GM23338 (cell line): Measurements from ENCODE around the gene REST. TPM values are rescaled to one million over a fixed set of nuclear protein-coding genes. Genes with fewer than 3 reads are reported as not detected.

Experiments used
- ATAC-seq: fragments of 200-7000 bp; cut with Tn5 transposase; 3 replicates; pipeline ENCODE4 v1.9.1; 2020
- DNase-seq: peaks from one replicate; pipeline ENCODE4 v3.0.0-alpha.2; 2015; ENCODE audit warnings: low spot score
- H2AFZ ChIP-seq: fragments of 200-600 bp; sonication (generic); 2 replicates; pipeline ENCODE4 v1.8.0; 2016; ENCODE audit warnings: antibody characterized with exemption, mild to moderate bottlenecking, moderate library complexity
- H3F3A ChIP-seq: fragments of 200-600 bp; sonication (generic); replicated peaks from 2 replicates; pipeline ENCODE4 v1.8.0; 2017; ENCODE audit warnings: antibody characterized with exemption, mixed run types, low read depth
- H3K27ac ChIP-seq: fragments of 200-600 bp; sonication (generic); 2 replicates; pipeline ENCODE4 v1.6.1; 2016; ENCODE audit warnings: low read depth
- H3K27me3 ChIP-seq: fragments of 200-600 bp; sonication (generic); 2 replicates; pipeline ENCODE4 v1.8.0; 2016; ENCODE audit warnings: mild to moderate bottlenecking, mixed run types, moderate library complexity; ENCODE audit not compliant: insufficient read depth
- H3K36me3 ChIP-seq: fragments of 200-600 bp; sonication (generic); 2 replicates; pipeline ENCODE4 v1.8.0; 2016; ENCODE audit warnings: mild to moderate bottlenecking; ENCODE audit not compliant: insufficient read depth
- H3K4me1 ChIP-seq: fragments of 200-600 bp; sonication (generic); 2 replicates; pipeline ENCODE4 v1.8.0; 2016; ENCODE audit warnings: mild to moderate bottlenecking, moderate library complexity; ENCODE audit not compliant: insufficient read depth
- H3K4me2 ChIP-seq: fragments of 200-600 bp; sonication (generic); 2 replicates; pipeline ENCODE4 v1.7.1; 2017; ENCODE audit warnings: mixed run types
- H3K4me3 ChIP-seq: fragments of 200-600 bp; sonication (generic); 2 replicates; pipeline ENCODE4 v1.6.1; 2016; ENCODE audit warnings: mixed run types
- H3K79me2 ChIP-seq: fragments of 200-600 bp; sonication (generic); replicated peaks from 2 replicates; pipeline ENCODE4 v1.8.0; 2017; ENCODE audit warnings: mild to moderate bottlenecking; ENCODE audit not compliant: insufficient read depth
- H3K9me2 ChIP-seq: fragments of 200-600 bp; sonication (generic); 2 replicates; pipeline ENCODE4 v1.8.0; 2017; ENCODE audit not compliant: insufficient read depth
- H4K20me1 ChIP-seq: fragments of 200-600 bp; sonication (generic); replicated peaks from 2 replicates; pipeline ENCODE4 v1.8.0; 2017; ENCODE audit warnings: mild to moderate bottlenecking; ENCODE audit not compliant: insufficient read depth
- H3K27ac Mint-ChIP-seq: 2 replicates; pipeline ENCODE4 v1.8.0; 2020; ENCODE audit warnings: inconsistent platforms, mild to moderate bottlenecking, moderate library complexity, mixed read lengths
- H3K27me3 Mint-ChIP-seq: 3 replicates; pipeline ENCODE4 v1.8.0; 2022; ENCODE audit warnings: low read depth, mild to moderate bottlenecking, moderate library complexity, mixed read lengths, inconsistent platforms; ENCODE audit not compliant: insufficient read depth, poor library complexity
- H3K36me3 Mint-ChIP-seq: 3 replicates; pipeline ENCODE4 v1.8.0; 2021; ENCODE audit warnings: low read depth, mild to moderate bottlenecking, inconsistent platforms, moderate library complexity, mixed read lengths
- H3K4me1 Mint-ChIP-seq: 3 replicates; pipeline ENCODE4 v1.8.0; 2020; ENCODE audit warnings: mild to moderate bottlenecking, inconsistent platforms, mixed read lengths
- H3K4me3 Mint-ChIP-seq: 3 replicates; pipeline ENCODE4 v1.8.0; 2021; ENCODE audit warnings: moderate library complexity, mild to moderate bottlenecking, inconsistent platforms, mixed read lengths
- H3K9me3 Mint-ChIP-seq: 3 replicates; pipeline ENCODE4 v1.8.0; 2020; ENCODE audit warnings: moderate library complexity, mild to moderate bottlenecking, inconsistent platforms, mixed read lengths
- CREB1 ChIP-seq: fragments of 250-450 bp; sonication (Bioruptor Pico); IDR thresholded peaks from 2 replicates; pipeline ENCODE4 v1.5.0; 2020; ENCODE audit warnings: low read depth, mild to moderate bottlenecking, moderate library complexity
- CTCF ChIP-seq, 2 experiments: fragments of 200-600 bp in 1 of 2; sonication (generic) in 1 of 2; conservative IDR thresholded peaks; 2 replicates each; pipeline versions ENCODE4 v1.5.1 to v1.6.1; 2016 to 2017; ENCODE audit warnings: antibody characterized with exemption in 2 of 2, low read depth in 2 of 2, mild to moderate bottlenecking in 2 of 2, moderate library complexity in 1 of 2
- ETS1 ChIP-seq: IDR thresholded peaks from 2 replicates; pipeline ENCODE4 v1.6.1; 2016; ENCODE audit warnings: antibody characterized with exemption
- EZH2 ChIP-seq: fragments of 200-600 bp; sonication (generic); IDR thresholded peaks from one replicate; pipeline ENCODE4 v1.8.0; 2017; ENCODE audit warnings: antibody characterized with exemption, mild to moderate bottlenecking, low read depth; ENCODE audit not compliant: unreplicated experiment
- EZH2phosphoT487 ChIP-seq: fragments of 200-600 bp; sonication (generic); IDR thresholded peaks from one replicate; pipeline ENCODE4 v1.8.1; 2018; ENCODE audit warnings: antibody characterized with exemption; ENCODE audit not compliant: unreplicated experiment
- JUNB ChIP-seq: IDR thresholded peaks from one replicate; pipeline ENCODE4 v1.6.1; 2016; ENCODE audit warnings: antibody characterized with exemption; ENCODE audit not compliant: unreplicated experiment
- NANOG ChIP-seq: IDR thresholded peaks from 2 replicates; pipeline ENCODE4 v1.6.1; 2016; ENCODE audit warnings: antibody characterized with exemption, borderline replicate concordance
- POLR2AphosphoS5 ChIP-seq: IDR thresholded peaks from 2 replicates; pipeline ENCODE4 v1.6.1; 2016; ENCODE audit warnings: antibody characterized with exemption, low read depth
- REST ChIP-seq: IDR thresholded peaks from one replicate; pipeline ENCODE4 v1.6.1; 2018; ENCODE audit warnings: antibody characterized with exemption; ENCODE audit not compliant: unreplicated experiment
- STAT1 ChIP-seq: IDR thresholded peaks from one replicate; pipeline ENCODE4 v1.6.1; 2016; ENCODE audit warnings: antibody characterized with exemption; ENCODE audit not compliant: unreplicated experiment
- ZNF114 ChIP-seq: fragments of 250-450 bp; sonication (Bioruptor Pico); IDR thresholded peaks from 2 replicates; pipeline ENCODE4 v1.5.0; 2020; ENCODE audit warnings: mild to moderate bottlenecking, moderate library complexity
- ZNF331 ChIP-seq: fragments of 250-450 bp; sonication (Bioruptor Pico); IDR thresholded peaks from 2 replicates; pipeline ENCODE4 v1.5.0; 2020; ENCODE audit warnings: low read depth, mild to moderate bottlenecking, moderate library complexity
- ZNF462 ChIP-seq: fragments of 250-450 bp; sonication (Bioruptor Pico); IDR thresholded peaks from 2 replicates; pipeline ENCODE4 v1.5.0; 2020; ENCODE audit warnings: mild to moderate bottlenecking, moderate library complexity
- polyA plus RNA-seq: library from polyadenylated mRNA; unstranded; fragments of >200 nt; fragmentation: Nextera tagmentation; extraction: Ambion mirVana; gene quantifications from 2 replicates; pipeline ENCODE4 v1.2.1, GENCODE V29; 2016
- total RNA-seq: library from RNA; depleted of rRNA; stranded (reverse); fragments of >200 nt; shearing (Covaris generic); gene quantifications from 2 replicates; pipeline ENCODE4 v1.2.3, GENCODE V29; 2014

The REST gene
- total and polyA plus RNA-seq, 2 experiments from 2014 or later, result 44.7 to 61.5 TPM

- Histone ChIP-seq H2AFZ (no peak overlapping the region), H3K9me2 (no peaks in the 10 kb centered on the region), H4K20me1 (peaks cover 6% of the 10 kb centered on the region; the same call in 1 of the 2 replicates), H3F3A (no peaks in the 10 kb centered on the region), H3K27ac (no peak overlapping the region), H3K4me3 (no peak overlapping the region), H3K4me1 (no peaks in the 10 kb centered on the region), H3K36me3 (no peaks in the 10 kb centered on the region), H3K27me3 (no peaks in the 10 kb centered on the region), H3K79me2 (no peaks in the 10 kb centered on the region), H3K4me2 (no peak overlapping the region)
- ATAC-seq (no peak), DNase-seq (no peak)
- TF ChIP-seq JUNB (no peak), ZNF331 (CRISPR knock-in tag) (no peak), STAT1 (no peak), REST (no peak), NANOG (no peak), ZNF462 (CRISPR knock-in tag) (no peak), ETS1 (no peak), POLR2AphosphoS5 (no peak), EZH2 (no peak), CREB1 (CRISPR knock-in tag) (no peak), EZH2phosphoT487 (no peak), CTCF (conservative IDR thresholded peaks at IDR 0.05; ENCODE audit: low read depth in 2 of 2) (no peak), ZNF114 (no peak)
- no peaks in the 10 kb centered on the region for H3K9me3 Mint-ChIP-seq
- H3K27me3 Mint-ChIP-seq, result no peaks in the 10 kb centered on the region
- no peaks in the 10 kb centered on the region for H3K4me1 Mint-ChIP-seq
- H3K4me3 Mint-ChIP-seq, result no peak overlapping the region
- H3K36me3 Mint-ChIP-seq, result peaks cover 3% of the 10 kb centered on the region; the same call in 1 of the 3 replicates
- H3K27ac Mint-ChIP-seq, result no peak overlapping the region
These were observed 33.3 kb downstream of the REST start for GRCh38 chr4:56940971-56941370.
